Stimulated activated naive CD8-positive, alpha-beta T cell treated with anti-CD3 and anti-CD28 coated beads, Interleukin-15, Interleukin-2, amounts not matched to agents 100 ng/mL and 50 ng/mL, for 24 hours (primary cell): ENCODE data around the gene LMO1.

ENCODE experiments used
- H3K27ac Mint-ChIP-seq: one replicate; pipeline ENCODE4 v1.8.0; 2021; ENCODE audit warnings: mild to moderate bottlenecking, mixed read lengths
- H3K27me3 Mint-ChIP-seq: one replicate; pipeline ENCODE4 v1.8.0; 2021; ENCODE audit warnings: mixed read lengths
- H3K36me3 Mint-ChIP-seq: one replicate; pipeline ENCODE4 v1.8.0; 2021; ENCODE audit warnings: low read depth, mixed read lengths
- H3K4me1 Mint-ChIP-seq: one replicate; pipeline ENCODE4 v1.8.0; 2021; ENCODE audit warnings: low read depth, mixed read lengths
- H3K4me3 Mint-ChIP-seq: one replicate; pipeline ENCODE4 v1.8.0; 2021; ENCODE audit warnings: mild to moderate bottlenecking, mixed read lengths
- H3K9me3 Mint-ChIP-seq: one replicate; pipeline ENCODE4 v1.8.0; 2021; ENCODE audit warnings: mixed read lengths

Gene LMO1

DNA sequence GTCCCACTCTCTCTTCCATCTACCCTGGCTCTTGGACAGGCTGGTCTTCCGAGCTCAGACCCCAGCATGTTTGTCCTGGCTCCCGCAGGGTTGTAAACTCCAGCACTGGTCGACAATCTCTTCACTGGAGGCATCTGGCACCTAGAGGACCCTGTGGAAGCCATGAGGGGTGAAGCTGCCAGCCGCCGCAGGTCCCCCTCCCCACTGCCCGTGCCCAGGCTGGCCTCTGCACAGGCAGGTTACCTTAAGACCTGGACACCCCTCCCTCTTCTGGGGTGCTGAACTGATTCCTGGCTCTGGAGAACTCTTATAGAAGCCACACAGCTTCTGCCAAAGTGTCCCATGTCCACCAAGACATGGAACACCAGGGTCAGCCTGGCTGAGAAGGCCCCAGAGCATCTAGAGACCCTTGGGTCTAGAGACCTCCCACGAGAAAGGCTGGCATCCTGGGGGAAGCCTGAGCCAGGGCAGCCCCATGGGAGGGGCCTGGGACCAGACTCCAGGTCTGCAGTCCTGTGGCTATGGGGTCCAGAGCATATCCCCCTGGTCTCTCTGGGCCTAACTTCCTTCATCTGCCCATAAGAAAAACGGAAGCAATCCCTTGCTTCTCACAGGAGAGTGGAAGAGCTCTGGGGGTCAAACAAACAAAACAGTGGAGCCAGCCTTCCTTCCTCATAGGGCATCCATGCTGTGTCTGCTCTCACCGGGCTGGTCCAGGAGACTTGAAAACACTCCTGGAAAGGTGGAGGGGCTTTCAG is 30.6 kb downstream of the LMO1 start:
- no peaks in the 10 kb centered on the region for H3K9me3 Mint-ChIP-seq
- peaks cover 8% of the 10 kb centered on the region for H3K4me1 Mint-ChIP-seq
- no peak overlapping the region for H3K4me3 Mint-ChIP-seq
- H3K27ac Mint-ChIP-seq: no peak overlapping the region
- H3K27me3 Mint-ChIP-seq: no peaks in the 10 kb centered on the region
- H3K36me3 Mint-ChIP-seq: no peaks in the 10 kb centered on the region

DNA sequence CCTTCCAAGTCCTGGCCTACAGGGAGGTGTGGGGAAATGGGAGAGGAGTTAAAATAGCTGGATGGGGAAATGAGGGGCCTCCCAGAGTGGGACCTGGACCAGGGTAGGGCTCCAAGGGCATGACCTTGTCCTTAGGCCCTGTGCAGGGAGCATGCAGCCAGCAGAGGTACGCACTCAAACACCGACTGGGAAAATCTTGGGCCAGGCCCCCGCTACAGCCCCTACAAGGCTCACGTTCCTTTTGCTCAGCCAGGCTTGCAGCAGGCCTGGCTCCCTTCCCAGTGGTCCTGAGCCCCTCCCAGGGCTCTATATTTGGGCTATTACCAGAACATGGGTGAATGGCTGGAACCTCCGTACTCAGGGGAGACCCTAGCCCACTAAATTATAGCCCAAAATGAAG is 31.3 kb downstream of the LMO1 start:
- peaks cover 8% of the 10 kb centered on the region for H3K4me1 Mint-ChIP-seq
- no peak overlapping the region for H3K4me3 Mint-ChIP-seq
- no peaks in the 10 kb centered on the region for H3K9me3 Mint-ChIP-seq
- no peaks in the 10 kb centered on the region for H3K27me3 Mint-ChIP-seq
- H3K27ac Mint-ChIP-seq: no peak overlapping the region
- no peaks in the 10 kb centered on the region for H3K36me3 Mint-ChIP-seq

DNA sequence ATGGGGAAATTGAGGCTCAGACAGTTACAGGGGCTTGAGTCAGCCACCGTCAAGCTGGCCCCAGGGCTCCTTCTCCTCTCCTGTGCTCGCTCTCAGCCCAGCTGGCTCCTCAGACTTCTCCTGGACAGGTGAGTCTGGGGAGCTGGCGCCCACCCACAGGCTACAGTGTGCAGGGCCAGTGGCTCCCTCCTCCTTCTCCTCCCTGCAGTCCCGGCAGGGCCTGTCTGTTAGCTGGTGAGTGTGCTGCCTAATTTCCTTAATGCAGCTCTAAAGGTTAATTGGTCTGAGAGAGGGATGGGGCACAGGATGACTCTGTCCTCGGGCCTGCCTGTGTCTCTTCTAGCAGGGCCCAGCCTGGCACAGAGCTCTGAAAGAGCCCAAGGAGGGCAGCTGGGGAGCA is 31.7 kb downstream of the LMO1 start:
- Mint-ChIP-seq H3K4me3 (no peak overlapping the region), H3K27me3 (no peaks in the 10 kb centered on the region), H3K9me3 (no peaks in the 10 kb centered on the region), H3K36me3 (no peaks in the 10 kb centered on the region), H3K4me1 (peaks cover 8% of the 10 kb centered on the region), H3K27ac (no peak overlapping the region)

DNA sequence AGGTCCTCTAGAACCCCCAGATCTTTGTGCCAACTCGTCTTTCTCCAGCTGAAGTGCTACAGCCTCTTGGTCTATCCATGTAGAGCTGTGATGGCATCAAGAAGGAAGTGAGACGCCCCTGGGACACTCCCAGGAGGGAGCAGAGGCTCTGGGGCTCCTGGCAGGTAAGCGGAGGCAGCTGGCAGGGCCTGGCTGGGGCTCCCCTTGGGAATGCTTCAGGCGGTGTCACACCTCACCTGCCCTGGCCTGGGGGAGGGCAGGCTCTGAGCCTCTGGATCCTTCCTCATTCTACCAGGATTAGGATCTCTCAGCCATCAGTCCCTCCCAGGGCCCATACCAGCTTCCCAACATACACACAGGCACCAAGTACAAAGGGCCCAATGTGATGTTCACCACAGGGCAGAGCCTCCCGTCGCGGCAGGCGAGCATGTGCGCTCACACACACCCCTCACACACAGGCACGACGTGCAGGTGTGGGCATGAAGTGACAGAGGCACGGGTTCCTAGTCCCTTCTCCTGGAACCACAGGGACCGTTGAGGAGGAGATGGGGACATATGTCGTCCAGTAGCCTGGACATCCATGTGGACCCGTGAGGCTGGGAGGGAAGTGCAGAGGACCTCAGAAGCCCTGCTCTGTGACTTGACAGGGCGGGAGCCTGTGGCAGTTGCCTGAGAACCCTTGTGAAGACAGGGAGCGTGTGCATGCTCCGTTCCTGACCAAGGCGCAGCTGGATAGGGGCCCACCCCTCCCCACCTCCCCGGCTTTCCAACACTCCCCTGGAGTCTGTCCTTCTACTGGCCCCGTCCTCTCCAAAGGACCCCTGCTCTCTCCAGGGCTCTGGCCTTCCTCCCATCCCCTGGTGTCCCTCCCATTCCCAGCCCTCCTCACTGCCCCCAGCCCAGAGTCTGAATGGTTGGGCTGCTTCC is 32.5 kb downstream of the LMO1 start:
- H3K9me3 Mint-ChIP-seq: no peaks in the 10 kb centered on the region
- no peaks in the 10 kb centered on the region for H3K36me3 Mint-ChIP-seq
- no peak overlapping the region for H3K4me3 Mint-ChIP-seq
- H3K27ac Mint-ChIP-seq: no peak overlapping the region
- peaks cover 8% of the 10 kb centered on the region for H3K4me1 Mint-ChIP-seq
- no peaks in the 10 kb centered on the region for H3K27me3 Mint-ChIP-seq

DNA sequence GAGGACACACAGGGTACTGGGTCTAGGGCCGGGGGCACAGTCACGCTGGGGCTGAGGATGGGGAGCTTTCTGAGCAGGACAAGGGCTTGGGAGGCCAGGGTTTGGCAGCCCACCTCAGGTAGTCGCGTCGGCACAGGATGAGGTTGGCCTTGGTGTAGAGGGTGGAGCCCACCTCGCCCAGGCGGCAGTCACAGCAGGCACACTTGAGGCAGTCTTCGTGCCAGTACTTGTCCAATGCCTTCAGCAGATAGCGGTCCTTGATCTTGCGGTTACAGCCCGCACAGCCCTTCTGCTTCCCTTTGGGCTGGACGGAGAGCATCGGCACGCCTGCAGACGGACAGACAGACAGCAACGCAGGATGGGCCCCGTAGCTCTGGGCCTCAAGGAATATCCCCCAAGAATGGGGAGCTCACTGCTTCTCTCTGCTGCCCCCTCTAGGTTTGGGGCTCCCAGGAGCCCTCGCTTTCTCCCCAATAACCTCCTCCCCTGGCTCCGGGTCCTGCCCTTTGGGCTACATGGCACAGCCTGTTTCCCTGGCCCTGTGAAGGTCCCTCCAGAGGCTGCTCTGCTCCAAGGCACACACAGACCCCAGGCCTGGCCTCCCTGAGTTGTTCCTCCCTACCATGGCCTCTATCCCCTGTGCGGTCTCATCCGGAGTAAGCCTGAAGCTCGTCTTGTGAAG is 33.4 kb downstream of the LMO1 start:
- Mint-ChIP-seq H3K9me3 (no peaks in the 10 kb centered on the region), H3K4me3 (no peak overlapping the region), H3K36me3 (no peaks in the 10 kb centered on the region), H3K4me1 (peaks cover 8% of the 10 kb centered on the region), H3K27ac (no peak overlapping the region), H3K27me3 (no peaks in the 10 kb centered on the region)

DNA sequence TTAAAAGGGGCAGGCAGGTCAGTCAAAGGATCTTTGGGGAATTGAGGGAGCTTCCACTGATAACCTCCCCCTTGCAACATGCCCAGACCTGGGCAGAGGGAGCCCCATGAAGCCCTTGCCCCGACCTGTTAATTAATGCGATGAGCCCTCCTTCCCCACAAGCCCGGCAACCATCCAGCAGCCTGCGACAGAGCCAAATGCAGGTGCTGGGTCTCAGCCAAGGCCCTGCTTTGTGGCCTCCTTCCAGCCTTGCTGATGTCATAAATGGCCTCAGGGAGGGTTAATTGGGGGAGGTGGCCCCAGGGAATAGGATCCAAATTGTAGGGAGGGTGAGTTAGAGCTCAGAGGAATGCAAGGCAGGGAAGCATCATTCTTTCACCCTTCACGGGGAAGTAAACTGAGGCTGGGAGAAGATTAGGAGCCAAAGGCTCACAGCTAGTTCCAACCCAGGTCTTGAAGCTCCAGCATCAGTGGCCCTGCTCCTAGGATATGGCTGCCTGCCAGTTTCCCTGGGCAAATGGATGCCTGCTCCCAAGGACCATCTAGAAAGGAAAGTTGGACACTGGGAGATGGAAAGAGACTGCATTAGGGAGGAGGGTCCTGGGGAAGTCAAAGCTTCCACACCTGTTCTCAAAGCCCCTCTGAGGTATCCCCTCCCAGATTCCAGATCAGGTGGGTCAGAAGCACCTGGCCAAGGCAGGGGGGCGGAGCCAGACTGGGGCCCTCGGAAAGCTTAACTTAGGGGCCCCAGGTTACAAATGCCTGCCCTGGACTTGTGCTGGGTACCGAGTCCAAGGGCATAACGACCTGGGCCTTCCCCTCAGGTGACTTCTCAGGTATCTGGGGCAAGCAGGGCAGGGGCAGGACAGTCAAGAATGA is 34.1 kb downstream of the LMO1 start:
- Mint-ChIP-seq H3K9me3 (no peaks in the 10 kb centered on the region), H3K36me3 (no peaks in the 10 kb centered on the region), H3K27ac (no peak overlapping the region), H3K4me1 (no peaks in the 10 kb centered on the region), H3K4me3 (no peak overlapping the region), H3K27me3 (no peaks in the 10 kb centered on the region)

DNA sequence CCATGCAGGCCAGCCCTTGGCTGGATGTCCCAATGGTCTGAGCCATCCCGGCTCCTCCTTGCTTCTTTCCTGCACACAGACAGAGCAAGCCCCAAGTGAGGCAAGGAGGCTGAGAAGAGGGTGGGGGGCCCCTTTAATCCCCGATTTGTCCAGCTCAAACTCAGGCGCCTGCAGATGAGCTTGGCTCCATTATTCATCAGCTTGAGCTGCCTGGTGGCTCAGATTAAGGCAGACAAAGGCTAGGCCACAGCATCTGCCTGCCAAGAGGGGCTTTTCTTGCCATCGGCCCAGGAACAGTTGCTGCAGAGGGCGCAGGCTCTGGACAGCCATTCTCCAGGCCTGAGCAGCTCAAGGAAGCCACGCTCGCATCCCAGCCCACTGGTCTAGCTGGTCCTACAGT is 35.4 kb downstream of the LMO1 start:
- H3K27ac Mint-ChIP-seq: no peak overlapping the region
- no peaks in the 10 kb centered on the region for H3K9me3 Mint-ChIP-seq
- no peaks in the 10 kb centered on the region for H3K36me3 Mint-ChIP-seq

DNA sequence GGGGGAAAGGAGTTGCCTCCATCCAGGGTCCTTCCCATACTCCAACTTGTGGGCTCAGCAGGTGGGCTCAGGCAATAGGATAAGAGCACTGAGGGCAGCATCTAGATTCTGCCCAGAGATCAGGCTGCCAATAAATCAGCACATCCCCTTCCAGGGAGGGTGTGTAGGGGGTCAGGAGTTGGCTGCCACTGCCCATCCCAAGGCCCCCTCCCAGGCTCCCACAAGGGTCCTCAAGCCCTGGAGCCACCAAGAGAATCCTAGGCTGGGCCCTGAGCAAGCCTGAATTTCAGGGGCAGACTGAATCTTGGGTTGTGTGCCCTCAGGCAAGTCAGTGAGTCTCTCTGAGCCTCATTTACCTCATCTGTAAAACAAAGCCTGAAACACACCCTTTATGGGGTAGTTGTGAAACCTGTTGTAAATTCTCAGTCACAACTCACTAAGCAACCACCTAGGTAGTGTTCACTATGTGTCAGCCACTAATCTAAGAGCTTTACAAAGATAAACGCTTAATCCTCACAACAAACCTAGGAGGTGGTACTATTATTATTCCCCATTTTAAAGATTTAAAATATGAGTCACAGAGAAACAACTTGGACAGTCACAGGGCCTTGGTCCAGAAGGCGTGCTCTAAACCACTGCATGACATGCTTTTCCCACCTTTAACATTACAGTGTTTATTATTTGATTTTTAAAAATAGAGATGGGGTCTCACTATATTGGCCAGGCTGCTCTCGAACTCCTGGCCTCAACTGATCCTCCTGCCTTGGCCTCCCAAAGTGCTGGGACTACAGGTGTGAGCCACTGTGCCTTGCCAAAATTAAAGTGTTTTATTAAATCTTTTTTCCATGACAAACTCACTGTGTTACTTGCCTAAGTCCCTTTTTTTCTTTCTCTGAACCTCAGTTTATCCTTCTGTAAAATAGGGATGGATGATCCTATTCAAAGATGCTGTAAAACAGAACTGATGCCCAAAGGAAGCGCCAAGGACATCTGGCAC is 36.2 kb downstream of the LMO1 start:
- no peaks in the 10 kb centered on the region for H3K9me3 Mint-ChIP-seq
- H3K27ac Mint-ChIP-seq: no peak overlapping the region
- no peak overlapping the region for H3K4me3 Mint-ChIP-seq
- H3K4me1 Mint-ChIP-seq: no peaks in the 10 kb centered on the region
- no peaks in the 10 kb centered on the region for H3K36me3 Mint-ChIP-seq
- no peaks in the 10 kb centered on the region for H3K27me3 Mint-ChIP-seq

More for the DNA sequence above, 35.4 kb downstream of the LMO1 start:
- Mint-ChIP-seq H3K27me3 (no peaks in the 10 kb centered on the region), H3K4me3 (no peak overlapping the region), H3K4me1 (no peaks in the 10 kb centered on the region)

DNA sequence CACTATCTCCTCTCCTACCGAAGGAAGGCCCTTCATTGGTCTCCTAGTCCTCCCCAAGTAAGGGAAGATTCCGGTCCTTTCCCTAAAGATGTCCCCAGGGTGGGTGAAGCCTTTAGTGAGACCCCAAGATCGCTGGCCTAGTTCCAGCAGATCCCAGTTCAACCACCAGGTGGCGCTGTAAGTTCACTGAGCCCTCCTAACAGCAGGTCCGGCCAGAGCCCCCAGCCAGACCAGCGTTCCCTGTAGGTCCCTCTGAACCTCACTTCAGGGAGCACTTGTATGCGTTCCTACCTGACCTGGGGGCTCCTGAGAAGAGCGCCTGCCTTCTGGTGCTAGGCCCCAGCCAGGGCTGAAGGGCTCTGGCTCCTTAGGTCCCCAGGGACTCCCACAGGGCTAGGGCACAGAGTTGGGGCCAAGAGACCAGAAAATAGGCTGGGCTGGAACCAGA is 38.1 kb downstream of the LMO1 start:
- no peaks in the 10 kb centered on the region for H3K36me3 Mint-ChIP-seq
- H3K9me3 Mint-ChIP-seq: no peaks in the 10 kb centered on the region
- no peaks in the 10 kb centered on the region for H3K4me1 Mint-ChIP-seq
- H3K4me3 Mint-ChIP-seq: no peak overlapping the region
- H3K27ac Mint-ChIP-seq: no peak overlapping the region
- no peaks in the 10 kb centered on the region for H3K27me3 Mint-ChIP-seq

DNA sequence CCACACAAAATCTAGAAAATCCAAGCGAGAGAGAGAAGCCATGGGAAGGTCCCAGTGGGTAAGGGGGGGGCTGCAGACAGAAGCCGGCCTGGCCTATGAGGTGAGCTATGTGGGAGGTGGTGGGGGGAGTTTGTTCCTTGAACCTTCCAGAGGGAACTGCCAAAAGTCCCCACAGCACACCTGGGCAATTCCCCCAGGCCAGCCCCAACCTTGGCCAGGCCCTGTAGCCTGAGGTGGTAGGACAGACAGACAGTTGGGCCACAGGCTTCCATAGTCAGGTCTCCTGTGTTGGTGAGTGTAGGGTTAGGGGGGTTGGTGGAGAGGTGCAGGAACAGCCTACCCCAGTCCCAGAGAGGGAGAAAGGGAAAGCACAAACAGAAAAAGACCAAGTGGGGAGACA is 39.0 kb downstream of the LMO1 start:
- H3K27ac Mint-ChIP-seq: no peak overlapping the region
- no peaks in the 10 kb centered on the region for H3K4me1 Mint-ChIP-seq
- no peaks in the 10 kb centered on the region for H3K9me3 Mint-ChIP-seq
- no peaks in the 10 kb centered on the region for H3K36me3 Mint-ChIP-seq
- H3K27me3 Mint-ChIP-seq: no peaks in the 10 kb centered on the region
- H3K4me3 Mint-ChIP-seq: no peak overlapping the region

DNA sequence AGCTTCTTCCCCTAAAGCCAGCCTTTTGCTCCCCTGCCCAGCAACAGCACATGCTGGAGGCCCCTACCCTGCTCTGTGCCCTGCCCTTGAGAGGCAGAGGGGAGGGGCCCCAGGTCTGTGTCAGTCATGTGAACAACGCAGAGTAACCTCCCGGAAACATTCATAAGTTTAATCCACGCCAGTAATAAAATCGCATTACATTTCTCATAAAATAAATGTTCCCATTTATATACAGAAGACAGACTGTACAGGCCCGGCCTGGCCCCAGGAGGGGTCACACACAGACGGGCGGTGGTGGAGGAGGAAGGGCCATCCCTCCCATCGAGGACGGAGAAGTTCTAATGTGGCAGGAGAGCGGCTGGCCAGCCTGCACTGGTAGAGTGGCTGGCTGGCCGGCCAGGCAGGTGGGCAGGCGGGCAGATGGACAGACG is 39.5 kb downstream of the LMO1 start:
- Mint-ChIP-seq H3K4me3 (no peak overlapping the region), H3K27ac (no peak overlapping the region), H3K4me1 (no peaks in the 10 kb centered on the region), H3K36me3 (no peaks in the 10 kb centered on the region), H3K9me3 (no peaks in the 10 kb centered on the region), H3K27me3 (no peaks in the 10 kb centered on the region)

DNA sequence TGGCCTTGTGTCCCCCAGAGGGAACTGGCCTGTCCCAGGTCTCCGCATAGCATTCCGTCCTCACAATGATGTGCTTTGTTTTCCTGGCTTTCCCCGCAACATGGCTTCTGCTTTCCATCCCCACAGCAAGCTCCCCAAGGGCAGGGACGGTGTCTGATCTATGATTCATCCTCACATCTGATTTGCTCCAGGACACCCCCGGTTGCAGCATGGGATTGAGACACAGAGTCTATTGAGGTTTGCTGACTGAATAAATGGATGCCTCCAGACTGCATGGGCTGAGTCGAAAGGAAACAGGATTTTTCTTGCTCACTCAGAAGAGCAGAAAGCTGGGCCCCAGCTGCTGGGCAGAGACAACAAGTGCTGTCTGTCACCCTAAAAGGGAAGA is 40.2 kb downstream of the LMO1 start:
- Mint-ChIP-seq H3K4me3 (no peak overlapping the region), H3K36me3 (no peaks in the 10 kb centered on the region), H3K9me3 (no peaks in the 10 kb centered on the region), H3K4me1 (no peaks in the 10 kb centered on the region), H3K27ac (no peak overlapping the region), H3K27me3 (no peaks in the 10 kb centered on the region)

DNA sequence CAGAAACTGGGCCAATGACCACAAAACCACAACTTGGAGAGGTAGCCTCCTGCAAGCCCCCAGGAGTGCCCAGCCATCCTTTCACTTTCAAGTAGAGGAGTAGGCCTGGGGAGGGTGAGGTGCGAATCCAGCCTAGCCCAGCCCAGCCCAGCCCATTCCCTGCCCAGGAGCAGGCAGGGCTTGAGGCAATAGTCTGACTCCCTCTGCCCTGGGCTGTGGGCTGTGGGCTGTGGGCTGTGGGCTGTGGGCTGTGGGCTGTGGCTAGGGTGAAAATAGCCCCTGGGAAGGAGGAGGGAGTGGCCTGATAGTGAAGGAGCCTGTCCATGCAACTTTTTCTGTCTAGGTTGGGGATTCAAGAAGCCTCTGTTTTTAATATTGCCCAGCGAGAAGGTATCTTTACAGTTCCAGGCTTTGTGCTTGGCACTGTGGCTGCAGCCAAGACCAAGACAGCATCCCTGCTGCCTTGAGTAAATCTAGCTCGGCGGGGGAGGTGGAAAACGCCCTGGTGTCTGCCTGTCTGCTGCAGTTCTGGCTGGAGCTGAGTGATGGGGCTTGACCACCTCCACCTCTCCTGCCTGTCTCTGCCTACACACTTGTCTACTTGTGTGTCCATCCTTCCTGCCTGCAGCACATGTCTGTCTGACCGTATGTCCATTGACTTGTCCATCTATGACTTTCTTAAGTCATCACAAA is 40.7 kb downstream of the LMO1 start:
- Mint-ChIP-seq H3K4me3 (no peak overlapping the region), H3K36me3 (no peaks in the 10 kb centered on the region), H3K4me1 (no peaks in the 10 kb centered on the region), H3K9me3 (no peaks in the 10 kb centered on the region), H3K27ac (no peak overlapping the region), H3K27me3 (no peaks in the 10 kb centered on the region)
